ENCODE data around the gene SENP7. TPM values are rescaled to one million over a fixed set of nuclear protein-coding genes. Genes with fewer than 3 reads are reported as not detected.

The SENP7 gene
- total and polyA plus RNA-seq, 2 experiments from 2014 or later: 5.0 to 9.0 TPM

DNA sequence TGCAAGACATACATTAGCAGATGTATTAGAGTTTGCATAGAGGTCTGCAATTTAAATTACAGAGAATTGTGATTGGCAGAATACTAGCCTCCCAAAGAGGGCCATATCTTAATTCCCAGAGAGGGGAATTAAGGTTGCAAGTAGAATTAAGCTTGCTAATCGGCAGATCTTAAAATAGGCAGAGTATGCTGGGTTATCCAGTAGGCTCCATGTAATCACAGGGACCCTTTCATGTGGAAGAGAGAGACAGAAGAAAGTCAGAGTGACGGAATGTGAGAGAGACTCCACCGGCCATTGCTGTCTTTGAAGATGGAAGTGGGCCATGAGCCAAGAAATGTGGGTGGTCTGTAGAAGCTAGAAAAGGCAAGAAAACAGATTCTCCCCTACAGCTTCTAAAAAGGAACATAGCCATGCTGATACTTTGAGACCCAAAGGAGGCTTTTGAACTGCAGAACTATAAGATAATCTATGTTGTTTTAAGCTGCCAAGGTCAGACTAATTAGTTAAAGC lies 231.4 kb downstream of the SENP7 start:
- no peak overlapping the region for H3K27ac Mint-ChIP-seq
- Histone ChIP-seq H3F3A (replicated peaks; ENCODE audit: low read depth) (no peaks in the 10 kb centered on the region), H3K4me3 (no peak overlapping the region), H3K79me2 (replicated peaks; ENCODE audit: insufficient read depth) (no peaks in the 10 kb centered on the region), H4K20me1 (replicated peaks; ENCODE audit: insufficient read depth) (no peaks in the 10 kb centered on the region), H3K9me2 (ENCODE audit: insufficient read depth) (no peaks in the 10 kb centered on the region), H2AFZ (no peak overlapping the region), H3K4me1 (ENCODE audit: insufficient read depth) (peaks cover 6% of the 10 kb centered on the region; the same call in 1 of the 2 replicates), H3K4me2 (no peak overlapping the region), H3K36me3 (ENCODE audit: insufficient read depth) (no peaks in the 10 kb centered on the region), H3K27me3 (ENCODE audit: insufficient read depth) (no peaks in the 10 kb centered on the region), H3K27ac (ENCODE audit: low read depth) (no peak overlapping the region)
- H3K4me3 Mint-ChIP-seq: no peak overlapping the region
- DNase-seq (ENCODE audit: low spot score) (peak; percentile 12), ATAC-seq (no peak)
- H3K36me3 Mint-ChIP-seq (ENCODE audit: low read depth): no peaks in the 10 kb centered on the region
- H3K9me3 Mint-ChIP-seq: no peaks in the 10 kb centered on the region
- TF ChIP-seq ZNF331 (CRISPR knock-in tag; IDR thresholded peaks at IDR 0.05; ENCODE audit: low read depth) (no peak), STAT1 (IDR thresholded peaks at IDR 0.05; ENCODE audit: unreplicated experiment) (no peak), NANOG (IDR thresholded peaks at IDR 0.05; ENCODE audit: borderline replicate concordance) (no peak), CREB1 (CRISPR knock-in tag; IDR thresholded peaks at IDR 0.05; ENCODE audit: low read depth) (no peak), ZNF114 (CRISPR knock-in tag; IDR thresholded peaks at IDR 0.05) (no peak), POLR2AphosphoS5 (IDR thresholded peaks at IDR 0.05; ENCODE audit: low read depth) (no peak), EZH2phosphoT487 (IDR thresholded peaks at IDR 0.05; ENCODE audit: unreplicated experiment) (no peak), EZH2 (IDR thresholded peaks at IDR 0.05; ENCODE audit: low read depth, unreplicated experiment) (no peak), JUNB (IDR thresholded peaks at IDR 0.05; ENCODE audit: unreplicated experiment) (no peak)
- TF ChIP-seq, protein P1, sequence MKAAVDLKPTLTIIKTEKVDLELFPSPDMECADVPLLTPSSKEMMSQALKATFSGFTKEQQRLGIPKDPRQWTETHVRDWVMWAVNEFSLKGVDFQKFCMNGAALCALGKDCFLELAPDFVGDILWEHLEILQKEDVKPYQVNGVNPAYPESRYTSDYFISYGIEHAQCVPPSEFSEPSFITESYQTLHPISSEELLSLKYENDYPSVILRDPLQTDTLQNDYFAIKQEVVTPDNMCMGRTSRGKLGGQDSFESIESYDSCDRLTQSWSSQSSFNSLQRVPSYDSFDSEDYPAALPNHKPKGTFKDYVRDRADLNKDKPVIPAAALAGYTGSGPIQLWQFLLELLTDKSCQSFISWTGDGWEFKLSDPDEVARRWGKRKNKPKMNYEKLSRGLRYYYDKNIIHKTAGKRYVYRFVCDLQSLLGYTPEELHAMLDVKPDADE (IDR thresholded peaks at IDR 0.05): no peak
- TF ChIP-seq, protein P2, sequence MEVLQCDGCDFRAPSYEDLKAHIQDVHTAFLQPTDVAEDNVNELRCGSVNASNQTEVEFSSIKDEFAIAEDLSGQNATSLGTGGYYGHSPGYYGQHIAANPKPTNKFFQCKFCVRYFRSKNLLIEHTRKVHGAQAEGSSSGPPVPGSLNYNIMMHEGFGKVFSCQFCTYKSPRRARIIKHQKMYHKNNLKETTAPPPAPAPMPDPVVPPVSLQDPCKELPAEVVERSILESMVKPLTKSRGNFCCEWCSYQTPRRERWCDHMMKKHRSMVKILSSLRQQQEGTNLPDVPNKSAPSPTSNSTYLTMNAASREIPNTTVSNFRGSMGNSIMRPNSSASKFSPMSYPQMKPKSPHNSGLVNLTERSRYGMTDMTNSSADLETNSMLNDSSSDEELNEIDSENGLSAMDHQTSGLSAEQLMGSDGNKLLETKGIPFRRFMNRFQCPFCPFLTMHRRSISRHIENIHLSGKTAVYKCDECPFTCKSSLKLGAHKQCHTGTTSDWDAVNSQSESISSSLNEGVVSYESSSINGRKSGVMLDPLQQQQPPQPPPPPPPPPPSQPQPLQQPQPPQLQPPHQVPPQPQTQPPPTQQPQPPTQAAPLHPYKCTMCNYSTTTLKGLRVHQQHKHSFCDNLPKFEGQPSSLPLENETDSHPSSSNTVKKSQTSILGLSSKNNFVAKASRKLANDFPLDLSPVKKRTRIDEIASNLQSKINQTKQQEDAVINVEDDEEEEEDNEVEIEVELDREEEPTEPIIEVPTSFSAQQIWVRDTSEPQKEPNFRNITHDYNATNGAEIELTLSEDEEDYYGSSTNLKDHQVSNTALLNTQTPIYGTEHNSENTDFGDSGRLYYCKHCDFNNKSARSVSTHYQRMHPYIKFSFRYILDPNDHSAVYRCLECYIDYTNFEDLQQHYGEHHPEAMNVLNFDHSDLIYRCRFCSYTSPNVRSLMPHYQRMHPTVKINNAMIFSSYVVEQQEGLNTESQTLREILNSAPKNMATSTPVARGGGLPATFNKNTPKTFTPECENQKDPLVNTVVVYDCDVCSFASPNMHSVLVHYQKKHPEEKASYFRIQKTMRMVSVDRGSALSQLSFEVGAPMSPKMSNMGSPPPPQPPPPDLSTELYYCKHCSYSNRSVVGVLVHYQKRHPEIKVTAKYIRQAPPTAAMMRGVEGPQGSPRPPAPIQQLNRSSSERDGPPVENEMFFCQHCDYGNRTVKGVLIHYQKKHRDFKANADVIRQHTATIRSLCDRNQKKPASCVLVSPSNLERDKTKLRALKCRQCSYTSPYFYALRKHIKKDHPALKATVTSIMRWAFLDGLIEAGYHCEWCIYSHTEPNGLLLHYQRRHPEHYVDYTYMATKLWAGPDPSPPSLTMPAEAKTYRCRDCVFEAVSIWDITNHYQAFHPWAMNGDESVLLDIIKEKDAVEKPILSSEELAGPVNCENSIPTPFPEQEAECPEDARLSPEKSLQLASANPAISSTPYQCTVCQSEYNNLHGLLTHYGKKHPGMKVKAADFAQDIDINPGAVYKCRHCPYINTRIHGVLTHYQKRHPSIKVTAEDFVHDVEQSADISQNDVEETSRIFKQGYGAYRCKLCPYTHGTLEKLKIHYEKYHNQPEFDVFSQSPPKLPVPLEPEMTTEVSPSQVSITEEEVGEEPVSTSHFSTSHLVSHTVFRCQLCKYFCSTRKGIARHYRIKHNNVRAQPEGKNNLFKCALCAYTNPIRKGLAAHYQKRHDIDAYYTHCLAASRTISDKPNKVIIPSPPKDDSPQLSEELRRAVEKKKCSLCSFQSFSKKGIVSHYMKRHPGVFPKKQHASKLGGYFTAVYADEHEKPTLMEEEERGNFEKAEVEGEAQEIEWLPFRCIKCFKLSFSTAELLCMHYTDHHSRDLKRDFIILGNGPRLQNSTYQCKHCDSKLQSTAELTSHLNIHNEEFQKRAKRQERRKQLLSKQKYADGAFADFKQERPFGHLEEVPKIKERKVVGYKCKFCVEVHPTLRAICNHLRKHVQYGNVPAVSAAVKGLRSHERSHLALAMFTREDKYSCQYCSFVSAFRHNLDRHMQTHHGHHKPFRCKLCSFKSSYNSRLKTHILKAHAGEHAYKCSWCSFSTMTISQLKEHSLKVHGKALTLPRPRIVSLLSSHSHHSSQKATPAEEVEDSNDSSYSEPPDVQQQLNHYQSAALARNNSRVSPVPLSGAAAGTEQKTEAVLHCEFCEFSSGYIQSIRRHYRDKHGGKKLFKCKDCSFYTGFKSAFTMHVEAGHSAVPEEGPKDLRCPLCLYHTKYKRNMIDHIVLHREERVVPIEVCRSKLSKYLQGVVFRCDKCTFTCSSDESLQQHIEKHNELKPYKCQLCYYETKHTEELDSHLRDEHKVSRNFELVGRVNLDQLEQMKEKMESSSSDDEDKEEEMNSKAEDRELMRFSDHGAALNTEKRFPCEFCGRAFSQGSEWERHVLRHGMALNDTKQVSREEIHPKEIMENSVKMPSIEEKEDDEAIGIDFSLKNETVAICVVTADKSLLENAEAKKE (CRISPR knock-in tag; IDR thresholded peaks at IDR 0.05): no peak
- TF ChIP-seq, protein P3, sequence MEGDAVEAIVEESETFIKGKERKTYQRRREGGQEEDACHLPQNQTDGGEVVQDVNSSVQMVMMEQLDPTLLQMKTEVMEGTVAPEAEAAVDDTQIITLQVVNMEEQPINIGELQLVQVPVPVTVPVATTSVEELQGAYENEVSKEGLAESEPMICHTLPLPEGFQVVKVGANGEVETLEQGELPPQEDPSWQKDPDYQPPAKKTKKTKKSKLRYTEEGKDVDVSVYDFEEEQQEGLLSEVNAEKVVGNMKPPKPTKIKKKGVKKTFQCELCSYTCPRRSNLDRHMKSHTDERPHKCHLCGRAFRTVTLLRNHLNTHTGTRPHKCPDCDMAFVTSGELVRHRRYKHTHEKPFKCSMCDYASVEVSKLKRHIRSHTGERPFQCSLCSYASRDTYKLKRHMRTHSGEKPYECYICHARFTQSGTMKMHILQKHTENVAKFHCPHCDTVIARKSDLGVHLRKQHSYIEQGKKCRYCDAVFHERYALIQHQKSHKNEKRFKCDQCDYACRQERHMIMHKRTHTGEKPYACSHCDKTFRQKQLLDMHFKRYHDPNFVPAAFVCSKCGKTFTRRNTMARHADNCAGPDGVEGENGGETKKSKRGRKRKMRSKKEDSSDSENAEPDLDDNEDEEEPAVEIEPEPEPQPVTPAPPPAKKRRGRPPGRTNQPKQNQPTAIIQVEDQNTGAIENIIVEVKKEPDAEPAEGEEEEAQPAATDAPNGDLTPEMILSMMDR (conservative IDR thresholded peaks at IDR 0.05; ENCODE audit: low read depth in 2 of 2): no peak
- TF ChIP-seq, protein P4, sequence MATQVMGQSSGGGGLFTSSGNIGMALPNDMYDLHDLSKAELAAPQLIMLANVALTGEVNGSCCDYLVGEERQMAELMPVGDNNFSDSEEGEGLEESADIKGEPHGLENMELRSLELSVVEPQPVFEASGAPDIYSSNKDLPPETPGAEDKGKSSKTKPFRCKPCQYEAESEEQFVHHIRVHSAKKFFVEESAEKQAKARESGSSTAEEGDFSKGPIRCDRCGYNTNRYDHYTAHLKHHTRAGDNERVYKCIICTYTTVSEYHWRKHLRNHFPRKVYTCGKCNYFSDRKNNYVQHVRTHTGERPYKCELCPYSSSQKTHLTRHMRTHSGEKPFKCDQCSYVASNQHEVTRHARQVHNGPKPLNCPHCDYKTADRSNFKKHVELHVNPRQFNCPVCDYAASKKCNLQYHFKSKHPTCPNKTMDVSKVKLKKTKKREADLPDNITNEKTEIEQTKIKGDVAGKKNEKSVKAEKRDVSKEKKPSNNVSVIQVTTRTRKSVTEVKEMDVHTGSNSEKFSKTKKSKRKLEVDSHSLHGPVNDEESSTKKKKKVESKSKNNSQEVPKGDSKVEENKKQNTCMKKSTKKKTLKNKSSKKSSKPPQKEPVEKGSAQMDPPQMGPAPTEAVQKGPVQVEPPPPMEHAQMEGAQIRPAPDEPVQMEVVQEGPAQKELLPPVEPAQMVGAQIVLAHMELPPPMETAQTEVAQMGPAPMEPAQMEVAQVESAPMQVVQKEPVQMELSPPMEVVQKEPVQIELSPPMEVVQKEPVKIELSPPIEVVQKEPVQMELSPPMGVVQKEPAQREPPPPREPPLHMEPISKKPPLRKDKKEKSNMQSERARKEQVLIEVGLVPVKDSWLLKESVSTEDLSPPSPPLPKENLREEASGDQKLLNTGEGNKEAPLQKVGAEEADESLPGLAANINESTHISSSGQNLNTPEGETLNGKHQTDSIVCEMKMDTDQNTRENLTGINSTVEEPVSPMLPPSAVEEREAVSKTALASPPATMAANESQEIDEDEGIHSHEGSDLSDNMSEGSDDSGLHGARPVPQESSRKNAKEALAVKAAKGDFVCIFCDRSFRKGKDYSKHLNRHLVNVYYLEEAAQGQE (IDR thresholded peaks at IDR 0.05; ENCODE audit: unreplicated experiment): no peak
- peaks cover 7% of the 10 kb centered on the region; the same call in 1 of the 3 replicates for H3K4me1 Mint-ChIP-seq
- no peaks in the 10 kb centered on the region for H3K27me3 Mint-ChIP-seq (ENCODE audit: insufficient read depth, low read depth, poor library complexity)
